ENCODE results near the gene KIF26B. TPM values are rescaled to one million over a fixed set of nuclear protein-coding genes. Genes with fewer than 3 reads are reported as not detected.

KIF26B gene
- total RNA-seq, 1 experiment from 2014 or later: 2.3 TPM

- H4K20me1 ChIP-seq (ENCODE audit: insufficient read depth, low read depth, low read length): no peaks in the 10 kb centered on the region
- H3K27me3 ChIP-seq (ENCODE audit: low read length): no peaks in the 10 kb centered on the region
- no peaks in the 10 kb centered on the region for H3K79me2 ChIP-seq (ENCODE audit: low read length)
- H2AFZ ChIP-seq (ENCODE audit: low read length): no peak overlapping the region
- no peaks in the 10 kb centered on the region for H3K36me3 ChIP-seq (ENCODE audit: insufficient read depth, low read length)
- H3K27ac ChIP-seq (ENCODE audit: low read length): no peak overlapping the region
- no peak overlapping the region for H3K9ac ChIP-seq (ENCODE audit: low read length)
- H3K9me3 ChIP-seq (ENCODE audit: low read length): no peaks in the 10 kb centered on the region
- no peak overlapping the region for H3K4me3 ChIP-seq (ENCODE audit: low read length)
- DNase-seq: no peak
- H3K9me2 ChIP-seq (replicated peaks; ENCODE audit: insufficient read depth, low read length): no peaks in the 10 kb centered on the region
- H3K4me1 ChIP-seq (ENCODE audit: low read length): no peaks in the 10 kb centered on the region
- H3K4me2 ChIP-seq (ENCODE audit: low read depth, low read length, poor library complexity, severe bottlenecking): no peak overlapping the region
These were observed 63.2 kb downstream of the KIF26B start for GRCh38 chr1:245217853-245218608.

DNA sequence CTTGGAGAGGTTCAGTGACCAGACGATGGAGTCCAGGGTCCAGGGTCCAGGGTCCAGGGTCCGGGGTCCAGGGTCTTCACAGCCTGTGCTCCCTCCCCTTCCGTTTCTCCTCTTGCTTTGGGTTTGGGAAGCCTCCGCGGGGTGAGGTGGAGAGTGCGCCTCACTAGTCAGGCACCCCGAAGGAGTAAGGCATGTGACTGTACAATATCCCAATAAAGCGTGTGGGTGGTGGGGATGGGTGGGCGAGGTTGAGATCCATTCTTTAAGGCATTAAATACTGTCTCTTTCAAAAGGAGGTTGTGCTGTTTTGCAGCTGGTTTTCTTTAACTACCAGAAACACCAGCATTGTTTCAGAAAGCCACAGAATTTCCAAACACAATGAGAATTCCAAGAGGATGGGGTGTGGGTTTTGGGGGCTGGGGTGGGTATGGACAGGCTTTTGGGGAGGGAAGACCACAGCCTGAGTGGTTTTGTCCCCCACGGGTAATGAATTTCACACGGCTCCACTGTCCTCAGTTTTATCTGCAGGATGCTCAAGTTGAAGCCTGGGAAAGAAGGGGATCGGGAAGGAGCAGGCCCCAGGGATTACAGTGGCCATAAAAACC is 65.7 kb downstream of the KIF26B start:
- Histone ChIP-seq H4K20me1 (ENCODE audit: insufficient read depth, low read depth, low read length) (no peaks in the 10 kb centered on the region), H3K9ac (ENCODE audit: low read length) (no peak overlapping the region), H3K36me3 (ENCODE audit: insufficient read depth, low read length) (no peaks in the 10 kb centered on the region), H3K79me2 (ENCODE audit: low read length) (no peaks in the 10 kb centered on the region), H2AFZ (ENCODE audit: low read length) (no peak overlapping the region), H3K4me1 (ENCODE audit: low read length) (no peaks in the 10 kb centered on the region), H3K27me3 (ENCODE audit: low read length) (no peaks in the 10 kb centered on the region), H3K9me2 (replicated peaks; ENCODE audit: insufficient read depth, low read length) (no peaks in the 10 kb centered on the region), H3K9me3 (ENCODE audit: low read length) (no peaks in the 10 kb centered on the region), H3K4me3 (ENCODE audit: low read length) (no peak overlapping the region), H3K4me2 (ENCODE audit: low read depth, low read length, poor library complexity, severe bottlenecking) (no peak overlapping the region), H3K27ac (ENCODE audit: low read length) (no peak overlapping the region)
- no peak for DNase-seq

DNA sequence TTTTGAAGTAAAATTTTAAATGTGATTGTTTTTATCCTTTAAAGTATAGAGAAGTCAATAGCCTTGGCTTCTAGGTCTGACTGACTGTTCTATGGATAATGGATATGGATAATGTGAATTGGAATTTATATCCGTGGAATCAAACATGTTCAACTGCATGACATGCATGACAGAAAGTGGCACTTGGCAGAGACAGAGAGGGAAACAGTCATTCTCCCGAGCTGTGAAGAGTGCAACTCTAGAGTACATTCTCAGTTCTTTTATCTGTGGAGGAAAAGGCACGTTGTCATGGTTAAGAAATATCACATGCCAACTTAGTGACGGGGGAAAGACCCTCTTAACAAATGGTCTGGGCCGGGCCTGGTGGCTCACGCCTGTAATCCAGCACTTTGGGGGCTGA is 67.0 kb downstream of the KIF26B start:
- H3K9me2 ChIP-seq (replicated peaks; ENCODE audit: insufficient read depth, low read length): no peaks in the 10 kb centered on the region
- H4K20me1 ChIP-seq (ENCODE audit: insufficient read depth, low read depth, low read length): no peaks in the 10 kb centered on the region
- no peak overlapping the region for H3K27ac ChIP-seq (ENCODE audit: low read length)
- no peak overlapping the region for H2AFZ ChIP-seq (ENCODE audit: low read length)
- no peaks in the 10 kb centered on the region for H3K79me2 ChIP-seq (ENCODE audit: low read length)
- H3K9me3 ChIP-seq (ENCODE audit: low read length): no peaks in the 10 kb centered on the region
- H3K36me3 ChIP-seq (ENCODE audit: insufficient read depth, low read length): no peaks in the 10 kb centered on the region
- no peak overlapping the region for H3K4me3 ChIP-seq (ENCODE audit: low read length)
- H3K4me2 ChIP-seq (ENCODE audit: low read depth, low read length, poor library complexity, severe bottlenecking): no peak overlapping the region
- DNase-seq: no peak
- H3K9ac ChIP-seq (ENCODE audit: low read length): no peak overlapping the region
- H3K27me3 ChIP-seq (ENCODE audit: low read length): no peaks in the 10 kb centered on the region
- H3K4me1 ChIP-seq (ENCODE audit: low read length): no peaks in the 10 kb centered on the region

- H3K9me3 ChIP-seq (ENCODE audit: low read length): no peaks in the 10 kb centered on the region
- H2AFZ ChIP-seq (ENCODE audit: low read length): no peak overlapping the region
- no peaks in the 10 kb centered on the region for H3K79me2 ChIP-seq (ENCODE audit: low read length)
- H3K27me3 ChIP-seq (ENCODE audit: low read length): no peaks in the 10 kb centered on the region
- H3K27ac ChIP-seq (ENCODE audit: low read length): no peak overlapping the region
- no peaks in the 10 kb centered on the region for H3K36me3 ChIP-seq (ENCODE audit: insufficient read depth, low read length)
- H3K4me1 ChIP-seq (ENCODE audit: low read length): no peaks in the 10 kb centered on the region
- no peak overlapping the region for H3K4me3 ChIP-seq (ENCODE audit: low read length)
- no peaks in the 10 kb centered on the region for H4K20me1 ChIP-seq (ENCODE audit: insufficient read depth, low read depth, low read length)
- H3K9me2 ChIP-seq (replicated peaks; ENCODE audit: insufficient read depth, low read length): no peaks in the 10 kb centered on the region
- H3K9ac ChIP-seq (ENCODE audit: low read length): no peak overlapping the region
- no peak overlapping the region for H3K4me2 ChIP-seq (ENCODE audit: low read depth, low read length, poor library complexity, severe bottlenecking)
- no peak for DNase-seq
These were observed 68.3 kb downstream of the KIF26B start for GRCh38 chr1:245222931-245223595.

DNA sequence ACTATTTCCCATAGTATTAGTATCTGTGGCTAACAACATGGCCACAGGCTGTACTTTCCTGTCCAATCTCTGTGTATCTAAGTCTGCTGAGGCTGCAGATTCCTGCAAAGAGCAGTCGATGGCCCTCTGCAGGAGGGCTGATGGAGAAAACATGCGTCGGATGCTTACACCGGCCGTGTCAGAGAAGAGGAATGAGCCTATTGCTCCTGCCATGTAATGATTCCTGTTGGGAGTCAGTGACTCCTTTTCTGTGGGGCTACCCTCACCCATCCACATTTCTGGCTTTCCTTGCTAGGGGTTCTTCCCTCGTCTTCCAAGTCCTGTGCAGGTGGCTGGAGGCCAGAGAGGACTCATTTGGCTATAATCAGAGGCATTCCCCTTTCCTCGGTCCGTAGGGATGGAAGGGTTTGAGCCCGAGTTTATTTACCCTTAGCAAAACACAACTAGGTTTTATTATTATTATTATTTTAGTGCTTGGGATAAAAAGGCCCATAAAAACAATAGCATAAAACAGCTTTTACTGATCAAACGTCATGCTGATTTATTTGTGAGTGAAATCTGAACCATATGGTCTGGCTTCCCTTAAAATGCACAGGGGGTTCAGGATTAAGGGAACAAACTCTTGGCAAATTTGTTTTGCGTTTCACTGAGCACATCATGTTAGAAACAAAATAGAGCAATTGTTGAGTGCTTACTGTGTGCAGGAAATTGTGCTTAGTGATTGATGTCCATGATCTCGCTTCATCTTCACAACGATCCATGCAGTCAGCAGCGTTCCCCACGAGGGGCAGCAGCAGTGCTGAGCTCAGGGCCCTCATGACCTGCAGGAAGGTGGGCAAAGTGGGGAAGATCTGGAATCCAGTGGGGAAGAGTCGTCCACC is 70.8 kb downstream of the KIF26B start:
- H4K20me1 ChIP-seq (ENCODE audit: insufficient read depth, low read depth, low read length): no peaks in the 10 kb centered on the region
- no peak overlapping the region for H3K4me3 ChIP-seq (ENCODE audit: low read length)
- H3K79me2 ChIP-seq (ENCODE audit: low read length): no peaks in the 10 kb centered on the region
- no peak for DNase-seq
- no peak overlapping the region for H2AFZ ChIP-seq (ENCODE audit: low read length)
- H3K4me2 ChIP-seq (ENCODE audit: low read depth, low read length, poor library complexity, severe bottlenecking): no peak overlapping the region
- H3K9me3 ChIP-seq (ENCODE audit: low read length): no peaks in the 10 kb centered on the region
- H3K9ac ChIP-seq (ENCODE audit: low read length): no peak overlapping the region
- no peak overlapping the region for H3K27ac ChIP-seq (ENCODE audit: low read length)
- no peaks in the 10 kb centered on the region for H3K9me2 ChIP-seq (replicated peaks; ENCODE audit: insufficient read depth, low read length)
- no peaks in the 10 kb centered on the region for H3K36me3 ChIP-seq (ENCODE audit: insufficient read depth, low read length)
- no peaks in the 10 kb centered on the region for H3K4me1 ChIP-seq (ENCODE audit: low read length)
- H3K27me3 ChIP-seq (ENCODE audit: low read length): no peaks in the 10 kb centered on the region

DNA sequence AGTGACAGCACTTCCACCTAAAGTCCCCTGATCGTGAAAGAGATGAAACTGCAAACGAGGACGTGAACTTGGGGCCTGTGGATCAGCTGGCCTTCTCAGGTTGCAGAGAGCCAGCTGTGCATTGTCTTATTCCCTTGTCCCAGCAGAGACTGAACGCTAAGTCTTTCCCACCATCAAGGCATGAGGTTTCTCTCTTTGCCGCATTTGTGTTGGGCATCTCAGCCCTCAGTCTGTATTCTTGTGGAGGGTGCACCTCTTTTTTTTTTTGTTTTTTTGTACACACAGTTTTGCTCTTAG is 71.4 kb downstream of the KIF26B start:
- no peak overlapping the region for H3K27ac ChIP-seq (ENCODE audit: low read length)
- H3K27me3 ChIP-seq (ENCODE audit: low read length): no peaks in the 10 kb centered on the region
- H3K4me2 ChIP-seq (ENCODE audit: low read depth, low read length, poor library complexity, severe bottlenecking): no peak overlapping the region
- DNase-seq: no peak
- H3K4me1 ChIP-seq (ENCODE audit: low read length): no peaks in the 10 kb centered on the region
- H3K36me3 ChIP-seq (ENCODE audit: insufficient read depth, low read length): no peaks in the 10 kb centered on the region
- no peaks in the 10 kb centered on the region for H3K9me2 ChIP-seq (replicated peaks; ENCODE audit: insufficient read depth, low read length)
- no peaks in the 10 kb centered on the region for H3K79me2 ChIP-seq (ENCODE audit: low read length)
- H3K4me3 ChIP-seq (ENCODE audit: low read length): no peak overlapping the region
- no peaks in the 10 kb centered on the region for H3K9me3 ChIP-seq (ENCODE audit: low read length)
- H3K9ac ChIP-seq (ENCODE audit: low read length): no peak overlapping the region
- H4K20me1 ChIP-seq (ENCODE audit: insufficient read depth, low read depth, low read length): no peaks in the 10 kb centered on the region
- H2AFZ ChIP-seq (ENCODE audit: low read length): no peak overlapping the region

- no peaks in the 10 kb centered on the region for H3K36me3 ChIP-seq (ENCODE audit: insufficient read depth, low read length)
- no peaks in the 10 kb centered on the region for H3K4me1 ChIP-seq (ENCODE audit: low read length)
- H3K9me3 ChIP-seq (ENCODE audit: low read length): no peaks in the 10 kb centered on the region
- no peak for DNase-seq
- no peak overlapping the region for H3K27ac ChIP-seq (ENCODE audit: low read length)
- no peak overlapping the region for H3K4me3 ChIP-seq (ENCODE audit: low read length)
- H2AFZ ChIP-seq (ENCODE audit: low read length): no peak overlapping the region
- no peaks in the 10 kb centered on the region for H4K20me1 ChIP-seq (ENCODE audit: insufficient read depth, low read depth, low read length)
- no peak overlapping the region for H3K4me2 ChIP-seq (ENCODE audit: low read depth, low read length, poor library complexity, severe bottlenecking)
- H3K9ac ChIP-seq (ENCODE audit: low read length): no peak overlapping the region
- H3K79me2 ChIP-seq (ENCODE audit: low read length): no peaks in the 10 kb centered on the region
- no peaks in the 10 kb centered on the region for H3K27me3 ChIP-seq (ENCODE audit: low read length)
- no peaks in the 10 kb centered on the region for H3K9me2 ChIP-seq (replicated peaks; ENCODE audit: insufficient read depth, low read length)
These were observed 74.3 kb downstream of the KIF26B start for GRCh38 chr1:245229051-245229450.

- Histone ChIP-seq H3K4me2 (ENCODE audit: low read depth, low read length, poor library complexity, severe bottlenecking) (no peak overlapping the region), H3K27ac (ENCODE audit: low read length) (no peak overlapping the region), H3K9ac (ENCODE audit: low read length) (no peak overlapping the region), H3K27me3 (ENCODE audit: low read length) (no peaks in the 10 kb centered on the region), H3K9me2 (replicated peaks; ENCODE audit: insufficient read depth, low read length) (no peaks in the 10 kb centered on the region), H3K79me2 (ENCODE audit: low read length) (no peaks in the 10 kb centered on the region), H3K36me3 (ENCODE audit: insufficient read depth, low read length) (no peaks in the 10 kb centered on the region), H3K4me1 (ENCODE audit: low read length) (no peaks in the 10 kb centered on the region), H3K9me3 (ENCODE audit: low read length) (no peaks in the 10 kb centered on the region), H2AFZ (ENCODE audit: low read length) (no peak overlapping the region), H3K4me3 (ENCODE audit: low read length) (no peak overlapping the region), H4K20me1 (ENCODE audit: insufficient read depth, low read depth, low read length) (no peaks in the 10 kb centered on the region)
- no peak for DNase-seq
These were observed 78.1 kb downstream of the KIF26B start for GRCh38 chr1:245232931-245233330.
